Fibroblast of villous mesenchyme (primary cell): Measurements from ENCODE around the gene LMO7. TPM values are rescaled to one million over a fixed set of nuclear protein-coding genes. Genes with fewer than 3 reads are reported as not detected.
"Not testable (repeated sequence)": the region's sequence is repeated elsewhere in the genome, so short reads cannot be mapped to it uniquely, and the experiment has no call there.

Experiments
- DNase-seq: peaks from one replicate; pipeline ENCODE4 v3.0.0-alpha.2; 2010; ENCODE audit warnings: low read depth
- H3K4me3 ChIP-seq: 2 replicates; pipeline ENCODE4 v1.5.1; 2011; ENCODE audit warnings: low read depth, mild to moderate bottlenecking, low read length
- CTCF ChIP-seq: IDR thresholded peaks from 2 replicates; pipeline ENCODE4 v1.5.1; 2012; ENCODE audit warnings: low read depth, mild to moderate bottlenecking, low read length; ENCODE audit not compliant: insufficient read depth
- total RNA-seq: library from RNA; depleted of rRNA; stranded (reverse); fragments of >200 nt; gene quantifications from 2 replicates; pipeline ENCODE4 v1.2.3, GENCODE V29; 2012

The LMO7 gene
- total RNA-seq, 1 donor, result 174 TPM

GRCh38 chr13:75679459-75679858 is 43.3 kb downstream of the LMO7 start:
- no peak for DNase-seq
- TF ChIP-seq CTCF, result no peak
- H3K4me3 ChIP-seq, result no peak overlapping the region

- not testable (repeated sequence) for DNase-seq
These were observed 44.1 kb downstream of the LMO7 start for GRCh38 chr13:75680251-75680650.

GRCh38 chr13:75682326-75682725 is 46.2 kb downstream of the LMO7 start:
- no peak for TF ChIP-seq CTCF
- no peak overlapping the region for H3K4me3 ChIP-seq
- DNase-seq, result no peak

More at GRCh38 chr13:75680251-75680650, 44.1 kb downstream of the LMO7 start:
- not testable (repeated sequence) for H3K4me3 ChIP-seq

GRCh38 chr13:75685239-75685697 is 49.1 kb downstream of the LMO7 start:
- H3K4me3 ChIP-seq, result no peak overlapping the region
- peak; percentile 87 for DNase-seq
- peak; percentile 49 for TF ChIP-seq CTCF

GRCh38 chr13:75687150-75687763 is 51.1 kb downstream of the LMO7 start:
- peak; percentile 72 for DNase-seq
- H3K4me3 ChIP-seq, result no peak overlapping the region
- TF ChIP-seq CTCF, result peak; percentile 70

GRCh38 chr13:75689686-75690085 is 53.6 kb downstream of the LMO7 start:
- H3K4me3 ChIP-seq, result no peak overlapping the region
- no peak for DNase-seq
- TF ChIP-seq CTCF, result no peak

GRCh38 chr13:75690607-75691006 is 54.5 kb downstream of the LMO7 start:
- no peak overlapping the region for H3K4me3 ChIP-seq

More at GRCh38 chr13:75690607-75691006, 54.5 kb downstream of the LMO7 start:
- no peak for TF ChIP-seq CTCF
- no peak for DNase-seq
